Glutamatergic neuron (in vitro differentiated cells): Measurements from ENCODE around the gene FUT2. TPM values are rescaled to one million over a fixed set of nuclear protein-coding genes. Genes with fewer than 3 reads are reported as not detected.

Experiments used
- DNase-seq: peaks from one replicate; pipeline ENCODE4 v3.0.0; 2022
- H3K27ac Mint-ChIP-seq: one replicate; pipeline ENCODE4 v1.8.0; 2020; ENCODE audit warnings: mild to moderate bottlenecking, mixed read lengths, inconsistent platforms; ENCODE audit not compliant: unreplicated experiment
- H3K27me3 Mint-ChIP-seq: one replicate; pipeline ENCODE4 v1.8.0; 2020; ENCODE audit warnings: mild to moderate bottlenecking, moderate library complexity, mixed read lengths, inconsistent platforms; ENCODE audit not compliant: unreplicated experiment
- H3K36me3 Mint-ChIP-seq: one replicate; pipeline ENCODE4 v1.8.0; 2020; ENCODE audit warnings: mild to moderate bottlenecking, mixed read lengths, inconsistent platforms; ENCODE audit not compliant: unreplicated experiment
- H3K4me1 Mint-ChIP-seq: one replicate; pipeline ENCODE4 v1.8.0; 2020; ENCODE audit warnings: mild to moderate bottlenecking, low read depth, mixed read lengths, inconsistent platforms; ENCODE audit not compliant: unreplicated experiment
- H3K4me3 Mint-ChIP-seq: one replicate; pipeline ENCODE4 v1.8.0; 2020; ENCODE audit warnings: mild to moderate bottlenecking, mixed read lengths, inconsistent platforms; ENCODE audit not compliant: unreplicated experiment
- H3K9me3 Mint-ChIP-seq: one replicate; pipeline ENCODE4 v1.8.0; 2020; ENCODE audit warnings: mild to moderate bottlenecking, moderate library complexity, mixed read lengths, inconsistent platforms; ENCODE audit not compliant: unreplicated experiment
- total RNA-seq: library from RNA; stranded (reverse); fragmentation: NEBNext Ultra II Directional; extraction: Animal tissue kit (Norgen Biotek cat#: 25700); gene quantifications from one replicate; pipeline ENCODE4 v1.2.1, GENCODE V29; 2021; ENCODE audit not compliant: unreplicated experiment
- TF ChIP-seq, protein P1 (sequence below): fragments of 200-600 bp; sonication (generic); IDR thresholded peaks from one replicate; pipeline ENCODE4 v1.5.0; 2021; ENCODE audit not compliant: partially characterized antibody, unreplicated experiment

The FUT2 gene
- total RNA-seq, 1 donor from 2014 or later, result 0.22 TPM

DNA sequence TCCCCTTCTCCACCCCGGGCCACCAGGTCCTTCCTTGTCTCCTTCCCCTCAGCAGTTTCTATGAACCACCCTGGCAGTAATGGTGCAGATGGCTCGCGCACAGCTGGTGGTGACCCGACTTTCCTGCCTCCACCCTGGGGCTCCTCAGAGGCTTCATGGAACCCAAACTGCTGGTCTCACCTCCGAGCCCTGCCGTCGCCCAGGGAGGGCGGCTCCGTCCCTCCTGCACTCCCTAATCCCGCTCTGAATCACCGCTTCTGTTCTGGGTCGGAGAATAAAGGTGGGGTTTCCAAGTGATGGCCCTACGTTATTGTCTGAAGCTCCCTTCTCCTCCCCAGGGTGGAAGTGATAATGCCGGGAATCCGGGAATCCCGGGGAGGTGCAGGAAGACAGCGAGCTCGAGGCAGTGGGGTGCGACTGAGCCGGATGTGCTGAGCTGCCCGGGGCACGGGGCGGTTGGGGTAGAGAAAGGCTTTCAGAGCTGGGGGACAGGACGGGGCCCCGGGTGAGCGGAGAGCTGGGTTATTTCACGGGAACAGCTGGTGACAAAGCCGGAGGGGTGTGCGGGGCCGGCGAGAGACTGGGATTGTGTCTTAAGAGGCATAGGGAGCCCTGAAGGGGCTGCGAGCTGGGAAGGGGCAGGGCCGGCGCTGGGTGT is 711 bp downstream of the FUT2 start:
- Mint-ChIP-seq H3K27me3 (peaks cover 3% of the 10 kb centered on the region), H3K27ac (no peak overlapping the region), H3K36me3 (no peaks in the 10 kb centered on the region), H3K9me3 (no peaks in the 10 kb centered on the region), H3K4me3 (peak overlapping the region; percentile 74), H3K4me1 (no peaks in the 10 kb centered on the region)
- TF ChIP-seq, protein P1, sequence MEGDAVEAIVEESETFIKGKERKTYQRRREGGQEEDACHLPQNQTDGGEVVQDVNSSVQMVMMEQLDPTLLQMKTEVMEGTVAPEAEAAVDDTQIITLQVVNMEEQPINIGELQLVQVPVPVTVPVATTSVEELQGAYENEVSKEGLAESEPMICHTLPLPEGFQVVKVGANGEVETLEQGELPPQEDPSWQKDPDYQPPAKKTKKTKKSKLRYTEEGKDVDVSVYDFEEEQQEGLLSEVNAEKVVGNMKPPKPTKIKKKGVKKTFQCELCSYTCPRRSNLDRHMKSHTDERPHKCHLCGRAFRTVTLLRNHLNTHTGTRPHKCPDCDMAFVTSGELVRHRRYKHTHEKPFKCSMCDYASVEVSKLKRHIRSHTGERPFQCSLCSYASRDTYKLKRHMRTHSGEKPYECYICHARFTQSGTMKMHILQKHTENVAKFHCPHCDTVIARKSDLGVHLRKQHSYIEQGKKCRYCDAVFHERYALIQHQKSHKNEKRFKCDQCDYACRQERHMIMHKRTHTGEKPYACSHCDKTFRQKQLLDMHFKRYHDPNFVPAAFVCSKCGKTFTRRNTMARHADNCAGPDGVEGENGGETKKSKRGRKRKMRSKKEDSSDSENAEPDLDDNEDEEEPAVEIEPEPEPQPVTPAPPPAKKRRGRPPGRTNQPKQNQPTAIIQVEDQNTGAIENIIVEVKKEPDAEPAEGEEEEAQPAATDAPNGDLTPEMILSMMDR, result no peak
- DNase-seq, result no peak

DNA sequence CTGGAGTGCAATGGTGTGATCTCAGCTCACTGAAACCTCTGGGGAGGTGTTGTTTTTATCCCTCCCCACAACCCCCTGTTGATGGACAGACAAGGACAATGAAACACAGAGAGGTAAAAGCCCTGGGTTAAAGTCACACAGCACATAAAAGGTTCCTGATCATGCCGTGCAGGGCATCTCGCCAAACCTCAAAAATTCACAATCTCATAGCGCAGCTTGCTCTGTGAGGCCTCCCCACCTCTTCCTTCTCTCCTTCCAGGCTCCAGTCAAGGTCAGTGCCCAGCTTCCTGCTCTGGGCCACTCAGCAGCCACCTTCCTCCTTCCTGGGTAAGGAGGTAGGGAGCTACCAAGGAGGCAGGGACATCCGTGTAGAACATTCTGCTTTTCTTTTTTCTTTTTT is 2.3 kb downstream of the FUT2 start:
- H3K36me3 Mint-ChIP-seq, result no peaks in the 10 kb centered on the region
- DNase-seq, result no peak
- H3K4me3 Mint-ChIP-seq, result no peak overlapping the region
- H3K4me1 Mint-ChIP-seq, result no peaks in the 10 kb centered on the region
- peaks cover 5% of the 10 kb centered on the region for H3K27me3 Mint-ChIP-seq
- H3K9me3 Mint-ChIP-seq, result no peaks in the 10 kb centered on the region
- TF ChIP-seq, protein P1, result no peak
- no peak overlapping the region for H3K27ac Mint-ChIP-seq

DNA sequence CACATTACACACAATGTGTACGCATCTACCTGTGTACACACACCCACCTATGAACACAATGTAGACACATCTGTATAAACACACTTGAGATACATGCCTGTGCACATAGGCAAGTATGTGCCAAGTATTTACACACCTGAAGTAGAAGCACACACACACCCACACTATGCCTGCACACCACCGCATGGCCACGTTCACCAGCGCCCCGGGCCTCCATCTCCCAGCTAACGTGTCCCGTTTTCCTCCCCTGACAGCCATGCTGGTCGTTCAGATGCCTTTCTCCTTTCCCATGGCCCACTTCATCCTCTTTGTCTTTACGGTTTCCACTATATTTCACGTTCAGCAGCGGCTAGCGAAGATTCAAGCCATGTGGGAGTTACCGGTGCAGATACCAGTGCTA is 6.9 kb downstream of the FUT2 start:
- DNase-seq, result no peak
- TF ChIP-seq, protein P1, result no peak
- Mint-ChIP-seq H3K27me3 (peaks cover 2% of the 10 kb centered on the region), H3K27ac (no peak overlapping the region), H3K9me3 (no peaks in the 10 kb centered on the region), H3K4me3 (no peak overlapping the region), H3K36me3 (peaks cover 10% of the 10 kb centered on the region), H3K4me1 (no peaks in the 10 kb centered on the region)

DNA sequence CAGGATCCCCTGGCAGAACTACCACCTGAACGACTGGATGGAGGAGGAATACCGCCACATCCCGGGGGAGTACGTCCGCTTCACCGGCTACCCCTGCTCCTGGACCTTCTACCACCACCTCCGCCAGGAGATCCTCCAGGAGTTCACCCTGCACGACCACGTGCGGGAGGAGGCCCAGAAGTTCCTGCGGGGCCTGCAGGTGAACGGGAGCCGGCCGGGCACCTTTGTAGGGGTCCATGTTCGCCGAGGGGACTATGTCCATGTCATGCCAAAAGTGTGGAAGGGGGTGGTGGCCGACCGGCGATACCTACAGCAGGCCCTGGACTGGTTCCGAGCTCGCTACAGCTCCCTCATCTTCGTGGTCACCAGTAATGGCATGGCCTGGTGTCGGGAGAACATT is 7.5 kb downstream of the FUT2 start:
- peaks cover 13% of the 10 kb centered on the region for H3K36me3 Mint-ChIP-seq
- H3K27ac Mint-ChIP-seq, result no peak overlapping the region
- TF ChIP-seq, protein P1, result no peak

DNA sequence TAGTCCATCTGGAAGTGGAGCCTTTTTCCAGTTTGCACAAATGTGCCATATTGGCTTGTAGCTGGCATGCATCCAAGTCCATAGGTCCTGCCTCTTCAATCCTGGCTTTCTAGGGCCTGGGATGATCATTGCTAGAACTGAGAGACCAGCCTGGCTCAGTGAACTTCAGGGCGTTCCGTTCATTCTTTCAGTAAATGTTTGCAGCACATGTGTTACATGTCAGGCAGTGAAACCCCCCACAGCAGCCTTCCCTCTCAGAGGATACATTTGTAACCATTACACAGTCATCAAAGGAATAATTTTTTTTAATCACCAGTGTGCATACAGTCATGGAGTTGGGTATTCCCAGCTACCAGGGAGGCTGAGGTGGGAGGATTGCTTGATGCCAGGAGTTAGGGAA is 9.7 kb downstream of the FUT2 start:
- no peaks in the 10 kb centered on the region for H3K4me1 Mint-ChIP-seq
- H3K36me3 Mint-ChIP-seq, result peaks cover 15% of the 10 kb centered on the region

More for the DNA sequence above, 7.5 kb downstream of the FUT2 start:
- Mint-ChIP-seq H3K9me3 (no peaks in the 10 kb centered on the region), H3K27me3 (peaks cover 2% of the 10 kb centered on the region), H3K4me1 (no peaks in the 10 kb centered on the region), H3K4me3 (no peak overlapping the region)
- no peak for DNase-seq

More for the DNA sequence above, 9.7 kb downstream of the FUT2 start:
- Mint-ChIP-seq H3K9me3 (no peaks in the 10 kb centered on the region), H3K4me3 (no peak overlapping the region), H3K27me3 (peaks cover 3% of the 10 kb centered on the region), H3K27ac (no peak overlapping the region)
- TF ChIP-seq, protein P1, result no peak
- DNase-seq, result no peak
